ENCODE data around the gene PCBP3.

GRCh38 chr21:45913886-45914285 is 270.4 kb downstream of the PCBP3 start:
- TF ChIP-seq CTCF (IDR thresholded peaks at IDR 0.05) (no peak), POLR2AphosphoS5 (IDR thresholded peaks at IDR 0.05; ENCODE audit: low read depth, low read length) (no peak), SIN3A (IDR thresholded peaks at IDR 0.05; ENCODE audit: borderline replicate concordance, insufficient read depth, low read depth, low read length) (no peak)

All from Panc1 (cell line).